GM18858 (cell line): ENCODE results near the gene TH.
"Not testable (repeated sequence)": the region's sequence is repeated elsewhere in the genome, so short reads cannot be mapped to it uniquely, and the experiment has no call there.

Source experiments
- ATAC-seq: cut with Tn5 transposase; IDR thresholded peaks from one replicate; pipeline ENCODE4 v1.9.1; 2021; ENCODE audit not compliant: unreplicated experiment

Gene TH

GRCh38 chr11:2196970-2197770 is 25.6 kb upstream of the TH start:
- ATAC-seq, result no peak

- ATAC-seq, result no peak
Observed at GRCh38 chr11:2195756-2196088, 24.1 kb upstream of the TH start.

DNA sequence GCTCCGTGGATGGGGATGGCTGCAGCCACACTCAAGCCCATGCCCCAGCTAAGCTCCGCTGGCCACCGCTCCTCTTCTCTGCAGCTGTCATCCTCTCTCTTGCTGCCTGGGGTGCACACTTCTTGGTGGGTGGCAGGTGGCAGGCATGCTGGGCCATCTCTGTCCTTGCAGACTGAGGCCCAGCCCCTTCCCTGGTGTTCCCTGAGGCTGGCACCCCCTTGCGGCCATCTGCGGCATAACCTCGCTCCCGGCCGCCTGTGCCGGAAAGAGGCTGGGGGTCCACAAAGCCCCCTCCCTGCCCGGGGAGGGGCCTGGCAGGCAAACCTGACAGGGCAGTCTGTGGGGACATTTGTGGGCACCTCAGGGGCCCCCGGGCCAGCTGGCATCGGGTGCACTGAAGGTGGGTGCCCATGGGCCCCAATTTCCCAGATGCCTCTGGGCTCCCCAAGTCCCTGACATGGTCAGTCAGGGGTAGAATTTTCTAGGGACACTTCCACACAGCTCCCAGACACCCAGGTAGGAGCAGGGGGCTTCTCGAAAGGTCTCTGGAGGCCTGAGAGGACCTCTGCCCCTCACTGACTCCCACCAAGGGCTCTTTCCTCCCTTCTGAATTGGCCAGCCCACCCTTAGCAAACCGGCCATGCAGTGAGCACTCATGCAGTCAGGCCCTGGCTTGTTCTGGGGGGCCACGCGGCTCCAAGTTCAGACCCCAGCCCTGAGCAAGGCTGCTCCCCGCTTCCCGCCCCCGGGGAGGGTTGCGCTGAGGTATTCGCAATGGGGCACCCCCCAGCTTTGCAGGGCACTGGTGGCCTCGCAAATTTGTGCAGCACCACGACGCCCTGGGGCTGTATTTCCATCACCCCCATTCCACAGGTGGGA is 23.5 kb upstream of the TH start:
- no peak for ATAC-seq

GRCh38 chr11:2193888-2194595 is 22.4 kb upstream of the TH start:
- ATAC-seq, result not testable (repeated sequence)

GRCh38 chr11:2193099-2193887 is 21.7 kb upstream of the TH start:
- no peak for ATAC-seq

- no peak for ATAC-seq
Observed at GRCh38 chr11:2192435-2192834, 20.8 kb upstream of the TH start.

- no peak for ATAC-seq
Observed at GRCh38 chr11:2191883-2192282, 20.3 kb upstream of the TH start.

DNA sequence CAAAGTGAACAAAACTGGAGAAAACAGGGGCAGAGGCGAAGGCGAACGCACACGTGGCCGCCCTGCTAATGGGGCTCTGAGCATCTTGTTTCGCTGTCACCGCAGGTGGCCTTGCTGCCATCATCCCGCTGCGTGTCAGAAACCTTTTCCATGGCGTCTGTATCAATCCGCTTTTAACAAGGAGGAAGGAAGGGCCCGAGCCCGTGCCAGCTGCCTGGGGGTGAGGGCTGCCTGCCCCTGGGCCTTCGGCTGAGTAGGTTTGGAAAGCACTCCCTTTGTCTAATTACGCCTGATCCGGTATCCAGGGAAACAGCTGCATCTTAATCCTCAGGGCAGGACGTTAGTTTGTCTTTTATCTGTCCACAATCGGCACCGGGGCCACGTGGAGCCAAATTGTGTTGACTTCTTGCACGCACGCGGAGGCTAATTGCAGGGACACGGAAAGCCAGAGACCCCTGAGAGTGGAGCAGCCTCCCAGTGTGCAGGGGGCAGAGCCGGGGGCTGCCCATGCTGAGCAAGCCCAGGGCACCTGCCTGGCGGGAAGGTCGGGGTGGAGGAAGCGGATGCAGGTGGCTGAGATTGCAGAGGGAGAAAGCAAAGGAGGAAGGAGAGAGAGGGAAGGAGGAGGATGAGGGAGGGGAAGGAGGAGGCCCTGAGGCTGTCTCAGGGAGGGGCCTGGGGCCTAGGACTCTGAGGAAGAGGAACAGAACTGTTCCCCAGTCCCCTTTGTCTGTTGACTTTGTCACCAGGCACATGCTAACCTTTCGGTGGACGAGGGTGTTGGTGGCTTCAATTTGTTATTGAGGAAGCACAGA is 19.2 kb upstream of the TH start:
- ATAC-seq, result no peak

- no peak for ATAC-seq
Observed at GRCh38 chr11:2189938-2190656, 18.5 kb upstream of the TH start.

GRCh38 chr11:2188745-2189144 is 17.1 kb upstream of the TH start:
- ATAC-seq, result no peak

DNA sequence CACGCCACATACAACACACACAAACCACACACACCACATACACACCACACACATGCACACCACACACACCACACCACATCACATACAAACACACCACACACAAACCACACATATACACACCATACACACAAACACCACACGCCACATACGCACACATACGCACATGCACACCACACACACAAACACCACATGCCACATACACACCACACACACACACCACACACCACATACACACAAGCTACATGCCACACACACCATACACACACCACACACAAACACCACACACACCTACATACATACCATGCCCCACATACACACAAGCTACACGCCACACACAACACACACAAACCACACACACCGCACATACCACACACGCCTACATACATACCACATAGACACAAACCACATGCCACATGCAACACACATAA is 15.7 kb upstream of the TH start:
- no peak for ATAC-seq

GRCh38 chr11:2186669-2187279 is 15.2 kb upstream of the TH start:
- ATAC-seq, result no peak

DNA sequence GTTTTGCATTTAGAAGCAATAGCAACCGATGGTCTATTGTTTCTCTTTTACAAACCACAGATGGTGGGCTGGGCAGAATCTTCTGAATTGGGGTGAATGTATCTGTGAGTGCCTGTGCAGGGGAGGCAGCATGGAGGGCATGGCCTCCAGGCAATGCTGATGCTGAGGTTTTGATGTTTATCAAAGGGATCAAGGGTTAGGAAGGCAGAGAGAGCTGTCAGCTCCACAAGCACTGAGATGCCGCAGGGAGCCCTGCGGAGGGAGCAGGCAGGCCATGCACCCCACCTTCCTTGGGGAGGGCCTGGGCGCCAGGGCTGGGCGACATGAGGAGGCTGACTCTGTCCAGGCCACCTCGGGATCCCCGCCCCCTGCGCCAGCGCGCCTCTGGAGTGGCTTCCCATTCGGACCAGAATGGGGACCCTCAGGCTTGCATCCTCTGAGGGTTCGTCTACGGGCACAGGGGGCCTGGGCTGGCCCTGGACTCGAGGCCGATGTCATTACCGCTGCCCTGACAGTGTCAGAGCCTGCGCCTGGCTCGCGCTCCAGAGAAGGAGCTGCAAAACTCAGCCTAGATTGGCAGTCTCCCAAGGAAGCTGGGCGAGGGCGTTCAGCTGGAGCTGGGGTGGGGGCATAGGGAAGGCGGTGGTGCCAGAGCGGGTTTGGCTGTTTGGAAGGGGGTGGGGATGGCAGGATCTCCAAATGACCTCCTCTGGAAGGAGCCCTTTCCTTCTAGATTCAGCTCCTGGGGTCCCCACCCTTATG is 13.9 kb upstream of the TH start:
- no peak for ATAC-seq

GRCh38 chr11:2182692-2183474 is 11.3 kb upstream of the TH start:
- ATAC-seq, result no peak

DNA sequence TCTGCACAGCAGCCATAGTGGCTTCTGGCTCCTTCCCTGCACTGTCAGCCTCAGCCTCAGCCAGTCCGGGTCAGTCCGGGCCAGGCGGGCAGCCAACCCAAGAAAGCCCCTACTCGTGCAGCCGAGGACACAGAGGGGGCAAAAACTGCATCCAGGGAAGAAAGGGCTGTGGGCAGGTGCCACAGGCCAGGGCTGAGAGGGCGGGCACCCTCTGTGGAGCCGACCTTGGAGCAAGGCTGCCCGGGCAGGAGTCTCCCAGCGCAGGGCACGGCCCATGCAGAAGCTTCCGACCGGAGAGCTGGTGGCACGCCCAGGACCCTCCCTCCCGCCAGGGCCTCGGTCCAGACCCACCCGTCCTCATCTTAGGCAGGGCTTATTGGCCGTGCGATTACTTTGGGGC is 10.5 kb upstream of the TH start:
- ATAC-seq, result no peak

- no peak for ATAC-seq
Observed at GRCh38 chr11:2180789-2181370, 9.3 kb upstream of the TH start.

- no peak for ATAC-seq
Observed at GRCh38 chr11:2180347-2180746, 8.7 kb upstream of the TH start.
